Stimulated activated CD4-positive, alpha-beta T cell treated with anti-CD3 and anti-CD28 coated beads, Interleukin-2, amount 100 ng/mL, for 24 hours (primary cell): ENCODE results near the gene CHMP2A.

ENCODE experiments used
- DNase-seq, 2 donors: peaks; one replicate each; pipeline ENCODE4 v3.0.0-alpha.2; 2020

CHMP2A gene

DNA sequence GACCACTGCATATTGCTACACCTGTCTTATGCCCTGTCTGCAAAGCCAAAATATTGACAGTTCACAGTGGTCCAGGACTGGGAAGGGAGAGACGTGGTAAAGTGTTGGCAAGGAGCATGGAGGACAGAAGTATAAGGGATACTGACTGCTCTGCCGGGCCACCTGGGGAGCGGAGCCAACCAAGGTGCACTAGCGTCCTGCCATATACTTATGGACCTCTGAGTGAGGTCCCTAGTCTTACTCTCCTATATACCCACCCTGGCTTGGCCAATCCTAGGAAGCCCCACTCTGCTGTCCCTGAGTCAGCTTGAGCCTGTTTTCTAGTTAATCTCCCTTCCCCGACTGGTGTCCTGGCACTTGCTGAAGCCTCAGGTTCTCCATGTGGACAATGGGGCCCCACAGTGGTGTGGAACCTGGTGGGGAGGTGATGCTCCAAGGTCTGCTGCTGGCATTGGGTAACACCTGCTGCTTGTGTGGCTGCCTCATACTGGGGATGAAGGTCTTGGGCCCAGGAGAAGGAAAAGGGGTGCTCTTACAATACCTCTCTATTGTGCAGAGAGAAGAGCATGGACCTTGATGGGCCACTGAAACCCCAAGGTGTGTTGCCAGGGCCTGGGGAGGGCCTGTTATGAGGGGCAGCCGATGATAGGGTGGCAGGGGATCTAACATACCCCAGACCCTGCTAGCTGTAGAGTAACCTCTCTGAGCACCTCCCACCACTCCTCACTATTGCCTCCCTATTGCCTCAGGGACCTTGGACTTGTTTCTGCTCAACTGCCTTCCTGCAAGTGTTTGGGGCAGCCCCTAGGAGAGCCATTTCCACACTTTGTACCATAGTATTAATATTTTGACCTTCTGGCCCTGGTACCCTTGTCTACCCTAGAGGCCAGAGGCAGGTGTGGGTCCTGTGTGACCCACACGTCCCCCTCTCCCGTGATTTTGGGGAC, 17.8 kb downstream of the CHMP2A start:
- DNase-seq = no peak

DNA sequence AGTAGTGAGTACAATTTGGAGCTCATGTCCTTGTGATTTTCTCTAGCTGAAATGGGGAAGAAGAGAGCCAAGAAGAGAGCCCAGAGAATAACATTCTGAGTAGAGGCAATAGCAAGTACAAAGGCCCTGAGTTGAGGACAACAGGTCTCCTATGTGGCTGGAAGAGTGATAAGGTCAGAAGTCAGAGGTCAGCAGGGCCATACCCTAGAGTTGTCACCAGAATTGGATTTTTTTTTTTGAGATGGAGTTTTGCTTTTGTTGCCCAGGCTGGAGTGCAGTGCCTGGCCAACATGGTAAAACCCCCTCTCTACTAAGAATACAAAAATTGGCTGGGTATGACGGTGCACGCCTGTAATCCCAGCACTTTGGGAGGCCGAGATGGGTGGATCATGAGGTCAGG, 19.0 kb downstream of the CHMP2A start:
- no peak for DNase-seq

DNA sequence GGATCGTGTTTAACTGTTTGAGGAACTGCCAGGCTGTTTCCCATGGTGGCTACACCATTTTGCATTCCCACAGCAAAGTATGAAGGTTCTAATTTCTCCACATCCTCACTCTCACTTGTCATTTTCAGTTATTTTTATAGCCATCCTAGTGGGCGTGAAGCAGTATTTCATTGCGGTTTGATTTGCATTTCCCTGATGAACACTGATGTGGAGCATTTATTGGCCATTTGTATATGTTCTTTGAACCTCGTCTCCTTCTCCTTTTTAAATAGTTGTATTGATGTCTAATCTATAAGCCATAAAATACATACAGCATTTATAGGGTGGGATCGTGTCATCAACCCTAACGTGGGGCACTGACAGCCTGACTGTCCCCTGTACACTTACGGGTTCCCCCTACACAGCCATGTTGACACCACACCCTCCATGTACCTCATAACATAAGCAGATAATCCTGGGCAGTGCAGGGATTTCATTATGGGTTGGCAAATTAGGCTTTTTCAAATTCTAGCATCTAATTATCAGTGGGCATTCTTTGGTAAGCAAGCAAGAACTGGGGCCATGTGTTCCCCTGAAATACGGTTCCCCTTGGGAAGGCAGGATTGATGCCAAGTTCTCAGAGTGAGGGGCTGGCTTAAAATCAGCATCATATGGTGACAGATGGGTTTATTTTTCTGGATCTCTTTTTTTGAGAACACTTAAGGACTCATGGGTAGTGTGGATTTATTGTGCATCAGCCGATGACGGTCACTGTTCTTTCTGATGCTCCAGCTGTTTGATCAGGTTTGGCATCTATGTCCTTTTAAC, 23.7 kb downstream of the CHMP2A start:
- no peak for DNase-seq

DNA sequence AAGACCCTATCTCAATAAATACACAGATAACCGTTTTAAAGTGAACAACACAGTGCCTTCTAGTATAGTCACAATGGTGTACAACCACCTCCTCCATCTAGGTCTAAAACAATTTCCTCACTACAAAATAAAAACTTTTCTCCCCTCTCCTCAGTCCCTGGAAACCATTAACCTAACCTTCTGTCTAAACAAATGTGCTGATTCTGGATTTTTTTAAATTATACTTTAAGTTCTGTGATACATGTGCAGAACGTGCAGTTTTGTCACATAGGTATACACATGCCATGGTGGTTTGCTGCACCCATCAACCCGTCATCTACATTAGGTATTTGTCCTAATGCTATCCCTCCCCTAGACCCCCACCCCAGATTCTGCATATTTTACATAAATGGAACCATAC, 25.5 kb downstream of the CHMP2A start:
- DNase-seq = no peak

DNA sequence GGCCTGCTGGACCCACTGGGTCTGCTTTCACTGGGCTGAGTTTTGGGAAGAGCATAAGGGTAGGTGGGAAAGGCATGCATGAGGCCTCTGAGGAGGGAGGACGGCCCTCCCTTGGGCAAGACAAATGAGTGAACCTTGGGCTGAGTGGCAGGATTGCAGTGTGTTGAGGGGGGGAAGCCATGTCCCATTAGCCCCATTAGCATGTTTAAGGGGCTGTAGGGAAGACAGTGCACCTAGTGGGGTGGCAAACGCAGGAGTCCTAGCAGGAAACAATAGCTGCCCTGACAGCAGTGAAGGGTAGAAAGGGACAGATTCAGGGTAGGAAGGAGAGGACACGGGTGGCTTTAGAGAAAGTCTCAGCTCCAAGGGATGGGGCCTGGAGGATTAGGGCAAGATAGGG, 32.2 kb downstream of the CHMP2A start:
- no peak for DNase-seq

DNA sequence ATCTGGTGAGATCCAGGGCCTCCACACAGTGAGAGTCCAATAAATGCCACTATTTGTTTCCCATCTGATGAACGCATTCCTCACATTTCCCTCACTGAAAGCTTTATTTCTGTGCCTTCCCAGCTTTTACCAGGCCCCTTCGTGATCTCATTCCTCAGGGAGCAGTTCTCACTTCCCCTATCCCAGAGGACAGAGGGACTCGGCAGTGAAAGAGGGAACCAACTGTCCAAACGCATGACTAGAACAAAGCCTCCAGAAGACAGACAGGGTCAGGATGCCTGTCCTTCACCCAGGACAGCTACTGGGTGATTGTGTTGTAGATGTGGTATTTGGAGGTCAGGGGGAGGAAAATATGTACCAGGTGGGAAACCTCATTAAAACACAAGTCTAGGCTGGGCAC, 33.3 kb downstream of the CHMP2A start:
- no peak for DNase-seq

DNA sequence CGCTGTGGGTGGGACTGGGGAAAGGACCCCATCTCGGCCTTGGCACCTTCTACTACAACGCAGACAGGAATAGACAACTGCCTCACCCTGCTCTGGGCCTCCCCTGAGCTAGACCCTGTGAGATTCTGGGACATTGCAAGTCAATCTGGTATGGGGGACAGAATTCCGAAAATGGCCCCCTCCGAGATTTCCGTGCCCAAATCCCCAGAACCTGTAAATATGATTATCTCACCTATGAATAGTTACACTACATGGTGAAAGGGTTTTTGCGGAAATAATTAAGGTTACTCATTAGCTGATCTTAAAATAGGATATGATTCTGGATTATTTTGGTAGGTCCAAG, 34.7 kb downstream of the CHMP2A start:
- no peak for DNase-seq

DNA sequence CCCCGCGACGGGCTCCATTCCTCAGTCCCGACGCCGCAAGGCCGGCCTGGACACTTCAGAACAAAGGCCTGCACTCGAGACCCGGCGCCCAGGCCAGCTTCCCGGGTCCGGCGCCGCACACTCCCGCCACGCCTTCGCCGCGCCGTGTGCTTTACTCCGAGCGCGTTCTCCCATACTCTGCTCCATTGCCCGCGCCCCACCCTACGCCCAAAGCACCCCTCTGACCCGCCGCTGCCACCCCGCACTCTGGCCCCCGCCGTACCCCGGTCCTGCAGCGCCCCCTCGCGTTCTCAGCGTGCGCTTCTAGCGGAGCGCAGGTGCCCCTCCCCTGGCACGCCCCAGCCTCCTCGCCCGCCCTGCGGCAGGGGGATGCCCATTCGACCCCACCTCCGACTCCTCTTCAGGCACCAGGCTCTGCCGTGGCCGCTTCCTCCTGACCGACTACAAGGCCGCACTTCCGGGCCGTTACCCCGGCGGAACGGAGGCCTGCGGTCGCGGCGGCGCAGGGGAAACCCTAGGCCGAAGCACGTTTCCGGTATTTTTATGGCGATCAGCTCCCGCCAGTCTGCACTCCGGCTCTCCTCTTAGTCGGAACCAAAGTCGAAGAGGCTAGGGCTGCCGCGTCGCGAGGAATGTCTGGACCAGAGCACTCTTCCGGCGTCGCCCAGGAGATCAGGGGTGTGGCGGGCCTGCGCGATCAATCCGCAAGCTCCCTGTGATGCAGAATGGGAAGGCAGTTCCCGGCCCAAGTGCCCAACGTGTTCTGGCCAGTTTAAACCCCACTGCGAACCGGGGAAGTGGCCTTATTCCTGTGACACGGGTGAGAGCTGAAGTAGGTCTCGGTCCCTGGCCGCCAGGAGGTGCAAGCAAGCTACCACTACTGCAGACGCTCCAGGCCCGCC, 35.3 kb downstream of the CHMP2A start, which contains the start of gene ZBTB45:
Gene ZBTB45, minus strand, starts transcription at position 456 of the 902 bp plus-strand sequence. CDS start 2,137 bp downstream, outside the sequence.
- DNase-seq = peak; percentile 94

DNA sequence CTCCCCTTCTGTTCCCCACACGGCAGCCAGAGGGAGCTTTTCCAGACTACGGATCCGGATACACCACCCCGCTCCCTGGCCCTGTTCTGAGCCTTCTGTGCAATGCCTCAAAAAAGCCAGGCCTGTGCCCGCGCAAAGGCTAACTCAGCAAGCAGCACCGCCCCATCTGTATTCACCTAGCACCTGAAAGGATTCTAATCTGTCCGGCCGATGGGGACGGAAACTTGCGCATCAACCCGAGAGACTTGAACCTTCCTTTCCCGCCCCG, 35.9 kb downstream of the CHMP2A start:
- DNase-seq = peak; percentile 57 to 60

DNA sequence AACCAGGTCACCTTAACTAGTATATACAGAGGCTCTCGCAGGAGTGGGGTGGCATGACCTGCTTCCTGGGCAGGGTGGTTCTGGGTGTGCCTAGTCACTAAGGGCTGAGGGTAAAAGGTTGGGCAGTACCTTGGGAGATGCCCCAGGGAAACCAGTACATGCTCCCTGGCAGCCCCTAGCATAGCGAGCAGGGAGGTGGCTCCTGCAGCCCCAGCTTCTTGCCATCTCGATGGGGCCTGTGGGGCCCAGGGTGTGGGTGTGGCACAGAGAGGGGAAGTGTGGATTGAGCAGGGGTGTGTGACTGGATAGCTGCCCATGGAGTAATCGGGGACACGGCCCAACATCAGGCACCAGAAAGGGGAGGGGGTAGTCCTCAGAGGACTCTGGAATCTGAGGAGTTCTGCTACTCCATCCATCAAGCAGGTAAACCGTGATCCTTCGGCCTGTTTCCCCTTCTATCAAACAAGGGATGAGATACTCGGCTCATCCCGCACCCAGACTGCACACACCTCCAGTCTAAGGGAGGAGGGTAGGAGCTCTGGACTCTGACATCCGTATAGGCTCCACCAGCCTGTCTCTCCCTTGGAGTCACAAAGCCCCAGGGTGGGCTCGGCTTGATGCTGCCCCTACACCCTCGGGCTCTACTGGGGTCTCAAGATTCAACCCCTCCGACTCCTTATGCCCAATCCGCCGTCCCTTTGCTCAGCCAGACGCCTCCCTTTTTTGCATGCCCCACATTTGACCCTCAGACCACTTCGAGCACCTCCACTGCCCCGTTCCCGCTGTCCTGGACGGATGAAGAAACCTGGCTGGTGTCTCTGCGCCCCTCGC, 36.4 kb downstream of the CHMP2A start:
- no peak for DNase-seq

DNA sequence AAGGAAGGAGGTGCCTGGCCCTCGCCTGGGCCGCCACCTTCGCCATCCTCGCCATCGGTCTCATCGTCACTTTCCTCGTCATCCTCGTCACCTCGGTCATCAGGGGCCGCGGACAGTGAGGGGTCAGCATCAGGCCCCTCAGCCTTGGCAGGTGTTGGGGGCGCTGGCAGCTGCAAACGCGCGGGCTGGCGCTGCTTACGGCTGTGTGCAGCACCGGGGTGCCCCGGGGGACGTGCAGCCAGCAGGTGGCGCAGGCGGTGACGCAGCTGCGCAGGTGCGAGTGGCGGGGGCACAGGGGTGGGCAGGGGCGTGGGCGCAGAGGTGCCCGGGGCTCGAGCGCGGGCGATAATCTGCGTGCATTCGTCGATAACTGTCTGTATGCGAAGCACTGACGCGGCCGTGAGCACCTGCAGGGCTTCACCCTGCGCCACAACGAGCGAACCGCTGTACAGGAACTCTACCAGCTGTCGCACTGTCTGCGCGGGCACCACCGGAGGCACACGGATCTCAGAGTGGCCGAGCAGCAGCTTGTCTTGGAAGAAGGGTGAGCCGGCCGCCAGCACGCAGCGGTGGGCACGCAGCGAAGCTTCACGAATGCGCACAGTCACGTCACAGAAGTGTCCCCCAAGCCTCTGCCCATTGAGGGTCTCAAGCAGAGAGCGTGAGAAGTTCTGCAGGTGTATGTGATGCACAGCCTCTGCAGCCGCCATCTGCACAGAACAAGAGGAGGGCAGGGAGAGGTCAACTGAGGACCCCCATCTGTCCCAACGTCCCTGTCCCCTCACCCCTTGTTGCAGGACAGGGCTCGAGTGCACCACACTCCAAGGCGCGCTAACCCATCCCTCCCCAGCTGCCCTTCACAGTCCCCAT, 37.7 kb downstream of the CHMP2A start:
- DNase-seq = no peak

DNA sequence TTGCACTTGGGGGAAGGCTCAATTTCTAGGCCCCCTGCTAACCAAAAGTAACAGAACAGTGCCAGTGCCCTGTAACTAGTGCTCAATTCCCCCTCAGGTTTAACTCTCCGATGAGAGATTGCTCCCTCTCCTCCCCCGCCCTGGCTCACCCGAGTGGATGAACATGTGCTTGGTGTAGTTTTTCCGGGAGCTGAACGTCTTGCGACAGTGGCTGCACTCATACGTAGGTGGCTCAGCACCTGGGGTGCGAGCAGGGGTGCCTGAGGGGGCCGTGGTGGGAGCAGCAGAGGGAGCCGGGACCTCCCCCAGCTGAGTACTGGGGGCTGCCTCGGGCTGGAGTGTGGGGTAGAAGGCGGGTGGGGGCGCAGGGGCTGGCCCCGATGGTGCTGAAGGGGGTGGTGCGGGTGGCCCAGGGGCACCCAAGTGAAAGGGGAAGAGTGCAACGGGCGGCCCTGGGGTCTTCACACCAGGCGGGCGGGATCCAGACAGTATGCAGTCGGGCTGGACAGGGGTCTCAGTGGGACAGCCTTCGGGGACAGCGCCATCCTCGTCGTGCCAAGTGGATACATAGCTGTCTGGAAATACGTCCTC, 38.6 kb downstream of the CHMP2A start:
- no peak for DNase-seq

DNA sequence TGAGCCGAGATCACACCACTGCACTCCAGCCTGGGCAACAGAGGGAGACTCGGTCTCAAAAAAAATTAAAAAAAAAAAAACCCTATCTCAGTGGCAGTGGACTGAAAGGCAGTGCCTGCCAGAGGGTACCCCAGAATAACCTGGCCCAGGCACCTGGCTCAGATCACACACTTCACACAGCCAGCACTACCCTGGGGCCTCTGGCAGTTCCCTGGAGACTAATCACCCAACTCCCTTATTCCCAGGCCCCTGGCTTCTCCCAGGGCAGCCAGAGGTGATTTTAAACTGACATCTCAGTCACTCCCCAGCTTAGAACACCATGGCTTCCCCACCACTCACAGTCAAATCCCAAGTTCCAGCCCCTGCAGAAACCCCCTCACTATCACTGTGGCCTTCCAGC, 39.6 kb downstream of the CHMP2A start:
- DNase-seq = no peak

DNA sequence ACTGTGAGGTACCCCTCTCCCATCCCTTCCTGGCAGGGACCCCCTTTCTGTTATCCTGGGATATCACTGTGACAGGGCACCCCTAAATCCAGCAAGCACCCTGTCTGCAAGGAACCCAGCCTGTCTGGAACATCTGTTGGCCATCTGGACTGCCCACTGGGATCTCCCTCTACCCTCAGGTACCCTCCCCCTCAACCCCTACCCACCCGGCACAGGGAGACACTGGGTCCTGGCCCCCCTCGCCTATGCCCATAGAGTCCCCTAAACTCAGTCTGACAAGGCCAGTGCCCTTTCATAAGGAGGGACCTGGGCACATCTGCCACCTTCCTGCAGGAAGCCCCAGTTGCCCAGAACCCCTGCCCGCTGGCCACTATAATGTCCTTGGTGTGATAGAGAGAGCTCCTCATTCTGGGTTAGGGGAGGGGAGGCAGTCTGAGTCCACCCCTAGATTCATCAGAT, 40.3 kb downstream of the CHMP2A start:
- no peak for DNase-seq

DNA sequence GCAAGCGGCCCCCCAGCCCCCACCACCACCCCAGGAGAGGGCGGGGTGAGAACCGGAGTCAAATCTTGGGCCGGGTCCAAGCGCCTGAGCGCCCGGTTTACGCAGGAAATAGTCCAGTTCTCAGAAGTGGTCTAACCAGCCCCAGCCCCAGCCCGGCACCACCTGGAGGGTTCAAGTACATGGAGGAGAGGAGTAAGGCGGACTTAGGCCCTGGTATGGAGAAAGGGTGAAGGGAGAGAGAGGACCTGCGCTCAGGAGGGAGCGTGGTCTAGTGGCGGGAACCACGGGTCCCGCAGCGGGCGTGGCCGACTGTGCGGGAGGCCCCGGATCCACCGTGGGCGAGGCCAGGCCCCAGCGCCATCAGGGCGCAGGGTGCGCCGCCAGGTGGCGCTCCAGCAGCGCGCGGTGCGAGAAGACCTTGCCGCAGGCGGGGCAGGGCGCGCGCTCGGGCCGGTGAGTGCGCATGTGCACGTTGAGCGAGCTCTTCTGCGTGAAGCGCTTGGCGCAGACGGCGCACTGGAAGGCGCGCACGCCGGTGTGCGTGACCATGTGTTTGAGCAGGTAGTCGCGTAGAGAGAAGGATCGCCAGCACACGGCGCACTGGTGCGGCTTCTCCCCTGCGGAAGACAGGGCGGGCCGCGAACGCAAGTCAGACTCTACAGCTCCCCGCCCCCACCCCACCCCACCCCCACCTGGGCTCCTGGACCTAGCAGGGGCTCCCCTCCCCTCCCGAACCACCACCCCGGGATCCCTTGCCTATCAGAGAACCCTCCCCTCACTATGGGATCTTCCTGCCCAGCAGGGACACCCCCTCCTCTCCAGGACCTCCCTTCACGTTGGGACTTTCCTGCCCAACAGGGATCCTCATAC, 41.0 kb downstream of the CHMP2A start:
- peak; percentile 95 to 98 for DNase-seq

DNA sequence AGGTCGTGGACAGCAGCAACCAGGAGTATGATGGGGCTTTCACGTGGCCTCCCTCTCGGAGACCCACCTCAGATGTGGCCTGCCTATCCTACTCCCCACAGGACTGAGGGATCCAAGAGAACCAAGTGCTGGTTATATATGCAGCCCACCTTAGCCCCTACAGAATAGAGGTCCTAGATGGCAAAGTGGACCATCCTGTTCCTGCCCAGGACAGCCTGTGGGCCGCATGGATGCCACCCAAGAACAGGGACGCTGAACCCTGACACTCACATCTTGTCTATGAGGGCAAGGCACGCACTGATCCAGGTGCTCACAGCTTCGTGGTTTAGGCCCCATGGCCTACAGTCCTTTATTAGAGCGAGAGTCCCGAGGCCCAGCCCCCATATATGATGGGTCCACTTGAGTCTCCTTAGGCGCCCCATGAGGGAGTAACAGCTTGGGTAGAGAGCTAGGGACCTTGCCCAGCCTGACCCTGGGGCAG, 41.7 kb downstream of the CHMP2A start:
- DNase-seq = no peak

DNA sequence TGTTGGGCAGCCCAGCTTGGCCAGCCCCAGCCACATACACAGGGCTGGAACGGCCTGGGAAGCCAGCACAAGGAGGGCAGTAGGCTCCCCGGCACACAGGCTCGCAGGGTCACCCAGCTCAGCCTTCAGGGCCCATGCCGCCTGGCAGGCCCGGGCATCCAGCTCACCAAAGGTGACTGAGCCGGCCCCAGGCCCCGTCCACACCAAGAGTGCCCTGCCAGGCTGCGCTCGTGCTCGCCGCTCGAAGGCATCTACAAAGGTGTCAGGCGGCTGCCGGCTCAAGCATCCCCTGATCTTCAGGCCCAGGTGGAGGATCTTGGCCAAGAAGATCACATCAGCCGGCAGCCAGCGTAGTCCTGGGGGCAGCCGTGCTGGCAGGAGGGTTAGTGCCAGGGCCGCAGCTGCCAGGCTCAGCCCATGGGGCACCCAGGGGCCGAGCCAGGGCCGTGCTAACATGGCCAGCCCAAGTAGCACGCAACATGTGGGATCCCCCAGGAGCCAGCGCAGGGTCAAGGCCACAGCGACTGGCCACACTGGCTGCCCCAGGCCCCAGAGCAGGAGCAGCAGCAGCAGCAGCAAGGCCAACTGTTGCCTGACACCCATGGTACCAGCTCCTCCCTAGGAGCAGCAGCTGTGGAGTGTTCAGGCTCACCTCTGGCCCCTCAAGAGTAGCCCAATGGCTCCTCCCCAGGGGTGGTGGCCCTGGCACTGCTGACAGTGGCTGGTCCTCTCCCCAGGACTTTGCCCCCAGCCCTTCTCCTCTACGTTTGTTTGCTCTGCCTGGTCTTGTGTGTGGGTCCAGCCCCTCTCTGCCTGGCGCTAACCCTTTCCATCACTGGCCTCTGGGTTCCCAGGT, 43.3 kb downstream of the CHMP2A start, which contains the start of gene SLC27A5:
Gene SLC27A5, minus strand, starts transcription at position 640 of the 856 bp plus-strand sequence. Its CDS starts 37 bp downstream, at position 603.
- DNase-seq = no peak
